HCT116 (cell line): ENCODE results near the gene ITPKB. TPM values are rescaled to one million over a fixed set of nuclear protein-coding genes. Genes with fewer than 3 reads are reported as not detected.

Experiments used
- ATAC-seq: fragments of 200-7000 bp; cut with Tn5 transposase; 2 replicates; pipeline ENCODE4 v1.9.1; 2020; ENCODE audit warnings: mild to moderate bottlenecking, moderate library complexity
- BruUV-seq: library from RNA; stranded (reverse); fragments of 400-500 nt; replicated peaks from 2 replicates; lab custom pipeline; 2021; lab: Mats Ljungman, UMichigan
- CTCF ChIA-PET: fragments of 300-600 bp; sonication (Branson Sonifier 250); formaldehyde crosslinking; loops from one replicate; lab custom pipeline; 2021; ENCODE audit warnings: antibody characterized with exemption; lab: Charles Lee
- POLR2A ChIA-PET: fragments of 300-600, 350-600 bp; sonication (Branson Sonifier 250); formaldehyde crosslinking; loops from one replicate; lab custom pipeline; 2021; ENCODE audit warnings: antibody characterized with exemption; lab: Charles Lee
- RAD21 ChIA-PET, 2 experiments: fragments of 300-600 bp; sonication (Branson Sonifier 250); formaldehyde crosslinking; loops; one replicate each; lab custom pipeline; 2023; ENCODE audit warnings: low total read pairs in 2 of 2; ENCODE audit not compliant: uncharacterized antibody in 2 of 2, unreplicated experiment in 2 of 2, low non-redundant PET in 1 of 2; lab: Charles Lee
- DNase-seq: peaks from one replicate; pipeline ENCODE4 v3.0.0-alpha.2; 2010; ENCODE audit warnings: low read depth, low spot score
- H2AFZ ChIP-seq: fragments of 200-600 bp; shearing (Covaris generic), sonication (generic); 2 replicates; pipeline ENCODE4 v1.6.1; 2017; ENCODE audit warnings: low read depth, mixed run types, mixed read lengths, antibody characterized with exemption, low read length; ENCODE audit not compliant: poor library complexity, severe bottlenecking
- H3K27ac ChIP-seq: 2 replicates; pipeline ENCODE4 v1.5.1; 2012; ENCODE audit warnings: low read depth, low read length
- H3K27me3 ChIP-seq: fragments of 200-600 bp; sonication (generic); 2 replicates; pipeline ENCODE4 v1.6.1; 2016; ENCODE audit warnings: mixed run types, low read length, mixed read lengths; ENCODE audit not compliant: insufficient read depth
- H3K36me3 ChIP-seq, 2 experiments: fragments of 200-500 bp in 1 of 2; fragments of 200-600 bp in 1 of 2; sonication (Bioruptor generic) in 1 of 2; sonication (generic) in 1 of 2; 2 replicates each; pipeline versions ENCODE4 v1.5.1 to v1.6.1; 2014 to 2016; ENCODE audit warnings: low read length in 2 of 2, inconsistent platforms in 1 of 2, mixed read lengths in 1 of 2, mixed run types in 1 of 2; ENCODE audit not compliant: insufficient read depth in 2 of 2, control insufficient read depth in 1 of 2
- H3K4me1 ChIP-seq, 2 experiments: fragments of 200-600 bp in 1 of 2; sonication (generic) in 1 of 2; 2 replicates each; pipeline versions ENCODE4 v1.5.1 to v1.6.1; 2012 to 2017; ENCODE audit warnings: low read length in 2 of 2, inconsistent platforms in 1 of 2, mild to moderate bottlenecking in 1 of 2, mixed read lengths in 1 of 2, mixed run types in 1 of 2, moderate library complexity in 1 of 2; ENCODE audit not compliant: insufficient read depth in 2 of 2, control insufficient read depth in 1 of 2
- H3K4me2 ChIP-seq: fragments of 200-600 bp; sonication (generic); 2 replicates; pipeline ENCODE4 v1.6.1; 2017; ENCODE audit warnings: mixed run types, low read length, mixed read lengths
- H3K4me3 ChIP-seq, 2 experiments: fragments of 200-600 bp in 1 of 2; sonication (generic) in 1 of 2; replicated peaks in 1 of 2; 2 replicates each; pipeline ENCODE4 v1.5.1; 2011 to 2016; ENCODE audit warnings: low read length in 2 of 2, control low read depth in 1 of 2, low read depth in 1 of 2, mild to moderate bottlenecking in 1 of 2, mixed read lengths in 1 of 2, mixed run types in 1 of 2
- H3K79me2 ChIP-seq: fragments of 200-600 bp; sonication (generic); 2 replicates; pipeline ENCODE4 v1.6.1; 2017; ENCODE audit warnings: mild to moderate bottlenecking, mixed run types, low read length, moderate library complexity, mixed read lengths; ENCODE audit not compliant: insufficient read depth
- H3K9ac ChIP-seq: fragments of 200-600 bp; sonication (generic); 2 replicates; pipeline ENCODE4 v1.6.1; 2016; ENCODE audit warnings: low read length, mixed read lengths
- H3K9me2 ChIP-seq: fragments of 200-600 bp; sonication (generic), shearing (Covaris generic); 2 replicates; pipeline ENCODE4 v1.6.1; 2017; ENCODE audit warnings: mixed run types, mild to moderate bottlenecking, moderate library complexity; ENCODE audit not compliant: insufficient read depth
- H3K9me3 ChIP-seq, 2 experiments: fragments of 200-500 bp in 1 of 2; fragments of 200-600 bp in 1 of 2; sonication (Bioruptor generic) in 1 of 2; sonication (generic) in 1 of 2; 2 replicates each; pipeline ENCODE4 v1.6.1; 2014 to 2017; ENCODE audit warnings: low read length in 2 of 2, mixed read lengths in 2 of 2, inconsistent platforms in 1 of 2, low read depth in 1 of 2, mild to moderate bottlenecking in 1 of 2, mixed run types in 1 of 2, moderate library complexity in 1 of 2; ENCODE audit not compliant: control insufficient read depth in 1 of 2, insufficient read depth in 1 of 2
- H4K20me1 ChIP-seq: fragments of 200-600 bp; sonication (generic), shearing (Covaris generic); 2 replicates; pipeline ENCODE4 v1.6.1; 2017; ENCODE audit warnings: mixed run types, mild to moderate bottlenecking, moderate library complexity; ENCODE audit not compliant: insufficient read depth
- CEBPB ChIP-seq: IDR thresholded peaks from 2 replicates; pipeline ENCODE4 v1.6.1; 2012; ENCODE audit warnings: low read depth
- ELF1 ChIP-seq: IDR thresholded peaks from 2 replicates; pipeline ENCODE4 v1.6.1; 2012; ENCODE audit warnings: low read depth, borderline replicate concordance
- EZH2phosphoT487 ChIP-seq: fragments of 200-600 bp; IDR thresholded peaks from 2 replicates; pipeline ENCODE4 v1.6.1; 2018; ENCODE audit warnings: antibody characterized with exemption, borderline replicate concordance
- FOSL1 ChIP-seq: IDR thresholded peaks from 2 replicates; pipeline ENCODE4 v1.6.1; 2012; ENCODE audit warnings: low read depth
- SIN3A ChIP-seq: IDR thresholded peaks from 2 replicates; pipeline ENCODE4 v1.6.1; 2012; ENCODE audit warnings: low read depth
- TCF7L2 ChIP-seq: IDR thresholded peaks from 2 replicates; pipeline ENCODE4 v1.7.0; 2011; ENCODE audit warnings: borderline replicate concordance, inconsistent platforms; ENCODE audit not compliant: insufficient read depth, insufficient read length; ENCODE audit errors: extremely low read depth
- ZNF274 ChIP-seq: fragments of 200-500 bp; sonication (Bioruptor generic); IDR thresholded peaks from 2 replicates; pipeline ENCODE4 v1.6.1; 2014; ENCODE audit warnings: mild to moderate bottlenecking, low read depth, low read length, inconsistent platforms
- intact Hi-C: fragments of 100-400 bp; cut with micrococcal nuclease; formaldehyde crosslinking; loops from 2 replicates; pipeline ENCODE4 v1.10.0; 2022
- total RNA-seq: library from RNA; stranded (reverse); gene quantifications from one replicate; pipeline ENCODE4 v1.2.1, GENCODE V29; 2021; ENCODE audit not compliant: unreplicated experiment
- TF ChIP-seq, protein P1 (sequence below): IDR thresholded peaks from 2 replicates; pipeline ENCODE4 v1.6.1; 2012
- TF ChIP-seq, protein P2 (sequence below): IDR thresholded peaks from 2 replicates; pipeline ENCODE4 v1.6.1; 2012; ENCODE audit warnings: low read depth

ITPKB gene
- total RNA-seq, 1 experiment from 2014 or later: 4.4 TPM

DNA sequence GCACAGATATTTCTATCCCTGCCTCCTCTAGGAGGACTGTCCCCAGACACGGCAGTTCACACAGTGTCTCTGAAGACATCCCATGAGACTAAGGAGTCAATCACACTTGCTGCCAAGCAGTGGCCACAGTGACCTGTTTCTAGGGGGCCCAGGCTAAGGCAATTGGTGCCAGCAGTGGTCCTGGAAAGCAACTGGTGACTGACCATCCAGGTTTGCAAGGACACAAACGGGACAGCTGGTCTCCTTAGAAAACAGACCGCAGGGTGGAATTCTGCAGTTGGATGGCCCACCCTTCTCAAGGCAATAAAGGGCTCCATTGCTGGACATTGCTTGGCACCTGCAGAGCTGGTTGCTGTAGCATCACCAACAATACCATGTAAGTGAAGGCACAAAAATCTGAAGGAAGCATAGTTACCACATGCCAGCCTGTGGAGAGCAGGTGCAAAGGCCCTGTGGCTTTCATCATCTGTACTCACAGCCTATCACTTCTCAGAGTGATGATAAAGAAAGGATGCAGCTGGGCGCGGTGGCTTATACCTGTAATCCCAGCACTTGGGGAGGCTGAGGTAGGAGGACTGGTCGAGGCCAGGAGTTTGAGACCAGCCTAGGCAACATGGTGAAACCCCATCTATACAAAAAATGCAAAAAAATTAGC, 109.1 kb downstream of the ITPKB start:
- no peak overlapping the region for H3K4me2 ChIP-seq
- intact Hi-C loops: loop anchor here (10.0 kb wide), 1 partner anchor 305 kb away; no protein-coding TSS in a partner anchor
- no peak overlapping the region for H2AFZ ChIP-seq
- no peaks in the 10 kb centered on the region for H3K79me2 ChIP-seq
- H3K4me3 ChIP-seq: no peak overlapping the region
- no peaks in the 10 kb centered on the region for H3K36me3 ChIP-seq
- H3K27me3 ChIP-seq: 0 out of 2 replicates have a peak, but pooled peaks cover 3% of the 10 kb centered on the region
- no peaks in the 10 kb centered on the region for H4K20me1 ChIP-seq
- ChIA-PET CTCF (no interaction called here), RAD21 (no interaction called here), POLR2A (no interaction called here)
- no peak for DNase-seq
- no peaks in the 10 kb centered on the region for H3K9me3 ChIP-seq
- no peak for ATAC-seq
- BruUV-seq: no TSS peak
- H3K27ac ChIP-seq: no peak overlapping the region
- peaks cover under 1 to 11% of the 10 kb centered on the region in 2 experiments; a peak in 2 of 4 replicates for H3K4me1 ChIP-seq
- H3K9ac ChIP-seq: no peak overlapping the region
- H3K9me2 ChIP-seq: no peaks in the 10 kb centered on the region
- no peak for TF ChIP-seq ZNF274
- TF ChIP-seq SIN3A: no peak
- TF ChIP-seq EZH2phosphoT487: no peak
- no peak for TF ChIP-seq FOSL1

DNA sequence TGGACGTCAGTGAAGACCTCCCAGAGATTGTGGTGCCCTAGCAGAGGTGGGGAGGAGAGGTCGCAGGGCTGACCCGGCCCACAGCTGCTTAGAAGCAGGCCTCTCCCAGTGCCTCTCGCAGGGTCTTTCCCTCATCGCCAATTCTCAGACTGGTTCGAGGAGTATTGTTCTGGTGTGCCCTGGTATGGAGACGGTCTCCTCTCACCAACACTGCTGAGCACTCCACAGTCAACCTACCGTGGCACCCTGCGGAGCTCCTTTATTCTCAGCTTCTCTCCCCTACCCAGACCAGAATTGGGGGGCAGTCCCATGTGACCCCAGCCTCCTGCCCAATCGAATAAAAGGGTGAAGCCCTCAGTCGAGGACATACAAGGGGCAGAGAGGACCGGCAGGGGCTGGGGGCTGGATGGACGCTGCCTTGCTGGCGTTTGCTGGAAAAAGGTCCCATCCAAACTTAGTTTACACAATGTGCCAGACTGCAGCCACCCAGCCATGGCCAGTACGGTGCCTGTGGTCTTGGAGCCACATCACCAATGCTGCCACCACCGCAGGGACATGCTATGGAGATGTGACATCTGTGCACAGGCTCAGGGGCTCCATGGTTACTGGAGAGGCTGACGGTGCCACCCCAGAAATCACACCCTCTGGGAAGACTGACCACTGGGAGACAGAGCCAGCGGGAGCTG, 109.7 kb downstream of the ITPKB start:
- no TSS peak for BruUV-seq
- ATAC-seq: no peak
- Histone ChIP-seq H3K9ac (no peak overlapping the region), H3K27me3 (0 out of 2 replicates have a peak, but pooled peaks cover 3% of the 10 kb centered on the region), H3K4me3 (no peak overlapping the region), H3K36me3 (no peaks in the 10 kb centered on the region), H4K20me1 (no peaks in the 10 kb centered on the region), H3K4me2 (no peak overlapping the region), H3K4me1 (peaks cover 0 to 4% of the 10 kb centered on the region in 2 experiments; a peak in 1 of 4 replicates), H3K79me2 (no peaks in the 10 kb centered on the region), H3K9me2 (no peaks in the 10 kb centered on the region), H3K9me3 (no peaks in the 10 kb centered on the region), H3K27ac (no peak overlapping the region)
- ChIA-PET POLR2A (no interaction called here), CTCF (no interaction called here), RAD21 (no interaction called here)
- DNase-seq: no peak
- intact Hi-C loops: no loop called here
- TF ChIP-seq ELF1 (no peak), TCF7L2 (no peak), ZNF274 (no peak), SIN3A (no peak), CEBPB (no peak)
- TF ChIP-seq, protein P1, sequence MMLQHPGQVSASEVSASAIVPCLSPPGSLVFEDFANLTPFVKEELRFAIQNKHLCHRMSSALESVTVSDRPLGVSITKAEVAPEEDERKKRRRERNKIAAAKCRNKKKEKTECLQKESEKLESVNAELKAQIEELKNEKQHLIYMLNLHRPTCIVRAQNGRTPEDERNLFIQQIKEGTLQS: no peak
- TF ChIP-seq, protein P2, sequence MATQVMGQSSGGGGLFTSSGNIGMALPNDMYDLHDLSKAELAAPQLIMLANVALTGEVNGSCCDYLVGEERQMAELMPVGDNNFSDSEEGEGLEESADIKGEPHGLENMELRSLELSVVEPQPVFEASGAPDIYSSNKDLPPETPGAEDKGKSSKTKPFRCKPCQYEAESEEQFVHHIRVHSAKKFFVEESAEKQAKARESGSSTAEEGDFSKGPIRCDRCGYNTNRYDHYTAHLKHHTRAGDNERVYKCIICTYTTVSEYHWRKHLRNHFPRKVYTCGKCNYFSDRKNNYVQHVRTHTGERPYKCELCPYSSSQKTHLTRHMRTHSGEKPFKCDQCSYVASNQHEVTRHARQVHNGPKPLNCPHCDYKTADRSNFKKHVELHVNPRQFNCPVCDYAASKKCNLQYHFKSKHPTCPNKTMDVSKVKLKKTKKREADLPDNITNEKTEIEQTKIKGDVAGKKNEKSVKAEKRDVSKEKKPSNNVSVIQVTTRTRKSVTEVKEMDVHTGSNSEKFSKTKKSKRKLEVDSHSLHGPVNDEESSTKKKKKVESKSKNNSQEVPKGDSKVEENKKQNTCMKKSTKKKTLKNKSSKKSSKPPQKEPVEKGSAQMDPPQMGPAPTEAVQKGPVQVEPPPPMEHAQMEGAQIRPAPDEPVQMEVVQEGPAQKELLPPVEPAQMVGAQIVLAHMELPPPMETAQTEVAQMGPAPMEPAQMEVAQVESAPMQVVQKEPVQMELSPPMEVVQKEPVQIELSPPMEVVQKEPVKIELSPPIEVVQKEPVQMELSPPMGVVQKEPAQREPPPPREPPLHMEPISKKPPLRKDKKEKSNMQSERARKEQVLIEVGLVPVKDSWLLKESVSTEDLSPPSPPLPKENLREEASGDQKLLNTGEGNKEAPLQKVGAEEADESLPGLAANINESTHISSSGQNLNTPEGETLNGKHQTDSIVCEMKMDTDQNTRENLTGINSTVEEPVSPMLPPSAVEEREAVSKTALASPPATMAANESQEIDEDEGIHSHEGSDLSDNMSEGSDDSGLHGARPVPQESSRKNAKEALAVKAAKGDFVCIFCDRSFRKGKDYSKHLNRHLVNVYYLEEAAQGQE: no peak
- TF ChIP-seq, all 23 proteins: peak for 0
- H2AFZ ChIP-seq: no peak overlapping the region
